Activated naive CD8-positive, alpha-beta T cell treated with anti-CD3 and anti-CD28 coated beads, Interleukin-2, amount 10 ng/mL, durations not matched to agents 7 days and 5 days (primary cell): ENCODE results near the gene TMOD2. TPM values are rescaled to one million over a fixed set of nuclear protein-coding genes. Genes with fewer than 3 reads are reported as not detected.

Experiments used
- ATAC-seq: fragments of 150-1000 bp; cut with Tn5 transposase; one replicate; pipeline ENCODE4 v1.10.0; 2021; ENCODE audit warnings: low read depth, moderate library complexity
- POLR2A ChIA-PET: fragments of 350-600 bp; sonication (Branson Sonifier 250); formaldehyde crosslinking; loops from one replicate; lab custom pipeline; 2021; ENCODE audit warnings: antibody characterized with exemption; lab: Charles Lee
- DNase-seq: peaks from one replicate; pipeline ENCODE4 v3.0.0; 2021
- H3K27ac Mint-ChIP-seq: one replicate; pipeline ENCODE4 v1.8.0; 2022; ENCODE audit warnings: mild to moderate bottlenecking, mixed read lengths
- H3K27me3 Mint-ChIP-seq: one replicate; pipeline ENCODE4 v1.8.0; 2022; ENCODE audit warnings: mild to moderate bottlenecking, moderate library complexity, mixed read lengths
- H3K36me3 Mint-ChIP-seq: one replicate; pipeline ENCODE4 v1.8.0; 2021; ENCODE audit warnings: mild to moderate bottlenecking, mixed read lengths
- H3K4me1 Mint-ChIP-seq: one replicate; pipeline ENCODE4 v1.8.0; 2021; ENCODE audit warnings: mixed read lengths
- H3K4me3 Mint-ChIP-seq: one replicate; pipeline ENCODE4 v1.8.0; 2022; ENCODE audit warnings: mild to moderate bottlenecking, moderate library complexity, mixed read lengths
- H3K9me3 Mint-ChIP-seq: one replicate; pipeline ENCODE4 v1.8.0; 2021; ENCODE audit warnings: mixed read lengths
- total RNA-seq, 2 experiments: library from RNA; stranded (reverse); gene quantifications; one replicate each; pipeline ENCODE4 v1.2.3, GENCODE V29; 2021

The TMOD2 gene
- total RNA-seq, 2 experiments from 2014 or later = 14.7 to 16.0 TPM

- no peak for DNase-seq
- Mint-ChIP-seq H3K4me1 (peaks cover 46% of the 10 kb centered on the region), H3K27me3 (no peaks in the 10 kb centered on the region), H3K27ac (no peak overlapping the region), H3K9me3 (no peaks in the 10 kb centered on the region), H3K4me3 (no peak overlapping the region), H3K36me3 (peaks cover 12% of the 10 kb centered on the region)
- POLR2A ChIA-PET = interaction anchor here (1.1 kb wide), 1 partner anchor 15 kb away, joined by 4 read pairs; no protein-coding TSS in a partner anchor
- no peak for ATAC-seq
Observed at GRCh38 chr15:51844747-51845426, 93.5 kb downstream of the TMOD2 start.

GRCh38 chr15:51846066-51846462 is 94.7 kb downstream of the TMOD2 start:
- Mint-ChIP-seq H3K9me3 (no peaks in the 10 kb centered on the region), H3K27me3 (no peaks in the 10 kb centered on the region), H3K4me3 (peak overlapping the region; percentile 23), H3K36me3 (peaks cover 19% of the 10 kb centered on the region), H3K4me1 (peaks cover 40% of the 10 kb centered on the region), H3K27ac (no peak overlapping the region)
- POLR2A ChIA-PET = no interaction called here
- DNase-seq = no peak
- no peak for ATAC-seq

GRCh38 chr15:51846463-51847230 is 95.2 kb downstream of the TMOD2 start:
- Mint-ChIP-seq H3K4me3 (peak overlapping the region; percentile 23), H3K36me3 (peaks cover 20% of the 10 kb centered on the region), H3K27me3 (no peaks in the 10 kb centered on the region), H3K4me1 (peaks cover 35% of the 10 kb centered on the region), H3K9me3 (no peaks in the 10 kb centered on the region), H3K27ac (peak overlapping the region; percentile 28)
- POLR2A ChIA-PET = interaction anchor here (1.5 kb wide), 1 partner anchor 9 kb away, joined by 3 read pairs; no protein-coding TSS in a partner anchor
- ATAC-seq = peak; percentile 67
- no peak for DNase-seq

GRCh38 chr15:51848811-51849210 is 97.4 kb downstream of the TMOD2 start:
- no peak for DNase-seq
- Mint-ChIP-seq H3K27ac (no peak overlapping the region), H3K27me3 (no peaks in the 10 kb centered on the region), H3K9me3 (no peaks in the 10 kb centered on the region), H3K36me3 (peaks cover 20% of the 10 kb centered on the region), H3K4me1 (peaks cover 28% of the 10 kb centered on the region), H3K4me3 (no peak overlapping the region)
- ATAC-seq = no peak
- POLR2A ChIA-PET = no interaction called here

GRCh38 chr15:51849860-51850259 is 98.5 kb downstream of the TMOD2 start:
- Mint-ChIP-seq H3K36me3 (peaks cover 20% of the 10 kb centered on the region), H3K27ac (no peak overlapping the region), H3K4me3 (no peak overlapping the region), H3K27me3 (no peaks in the 10 kb centered on the region), H3K9me3 (no peaks in the 10 kb centered on the region), H3K4me1 (peaks cover 27% of the 10 kb centered on the region)
- ATAC-seq = no peak
- DNase-seq = no peak
- POLR2A ChIA-PET = no interaction called here

- peaks cover 19% of the 10 kb centered on the region for H3K4me1 Mint-ChIP-seq
Observed at GRCh38 chr15:51853998-51854397, 102.6 kb downstream of the TMOD2 start.

GRCh38 chr15:51855612-51856011 is 104.2 kb downstream of the TMOD2 start:
- DNase-seq (no peak), ATAC-seq (no peak)
- peaks cover 26% of the 10 kb centered on the region for H3K36me3 Mint-ChIP-seq
- H3K27me3 Mint-ChIP-seq = no peaks in the 10 kb centered on the region
- no peaks in the 10 kb centered on the region for H3K9me3 Mint-ChIP-seq
- H3K4me3 Mint-ChIP-seq = no peak overlapping the region
- H3K4me1 Mint-ChIP-seq = peaks cover 20% of the 10 kb centered on the region
- H3K27ac Mint-ChIP-seq = no peak overlapping the region
- POLR2A ChIA-PET = no interaction called here

More at GRCh38 chr15:51853998-51854397, 102.6 kb downstream of the TMOD2 start:
- H3K27me3 Mint-ChIP-seq = no peaks in the 10 kb centered on the region
- no peaks in the 10 kb centered on the region for H3K9me3 Mint-ChIP-seq
- POLR2A ChIA-PET = no interaction called here
- H3K4me3 Mint-ChIP-seq = no peak overlapping the region
- no peak for ATAC-seq
- no peak overlapping the region for H3K27ac Mint-ChIP-seq
- DNase-seq = no peak
- peaks cover 22% of the 10 kb centered on the region for H3K36me3 Mint-ChIP-seq

GRCh38 chr15:51856714-51857380 is 105.5 kb downstream of the TMOD2 start:
- DNase-seq = no peak
- peaks cover 28% of the 10 kb centered on the region for H3K4me1 Mint-ChIP-seq
- H3K27ac Mint-ChIP-seq = no peak overlapping the region
- H3K4me3 Mint-ChIP-seq = no peak overlapping the region
- H3K27me3 Mint-ChIP-seq = no peaks in the 10 kb centered on the region
- H3K9me3 Mint-ChIP-seq = no peaks in the 10 kb centered on the region
- ATAC-seq = no peak
- H3K36me3 Mint-ChIP-seq = peaks cover 25% of the 10 kb centered on the region
- POLR2A ChIA-PET = no interaction called here

- ATAC-seq (peak; percentile 96), DNase-seq (peak; percentile 52)
- Mint-ChIP-seq H3K27me3 (no peaks in the 10 kb centered on the region), H3K4me3 (peak overlapping the region; percentile 31), H3K9me3 (no peaks in the 10 kb centered on the region), H3K27ac (peak overlapping the region; percentile 48), H3K4me1 (peaks cover 34% of the 10 kb centered on the region), H3K36me3 (peaks cover 45% of the 10 kb centered on the region)
- POLR2A ChIA-PET = interaction anchor here (1.2 kb wide), 1 partner anchor 31 kb away, joined by 3 read pairs; no protein-coding TSS in a partner anchor
Observed at GRCh38 chr15:51861557-51862359, 110.4 kb downstream of the TMOD2 start.

- POLR2A ChIA-PET = interaction anchor here (0.6 to 1.2 kb wide), 2 partner anchors 27 to 33 kb away, joined by 3 read pairs; no protein-coding TSS in a partner anchor
- Mint-ChIP-seq H3K27me3 (no peaks in the 10 kb centered on the region), H3K27ac (peak overlapping the region; percentile 38), H3K9me3 (no peaks in the 10 kb centered on the region), H3K4me3 (no peak overlapping the region), H3K4me1 (peaks cover 34% of the 10 kb centered on the region), H3K36me3 (peaks cover 48% of the 10 kb centered on the region)
- no peak for DNase-seq
- ATAC-seq = no peak
Observed at GRCh38 chr15:51863131-51863530, 111.7 kb downstream of the TMOD2 start.

GRCh38 chr15:51864408-51865056 is 113.1 kb downstream of the TMOD2 start:
- H3K4me1 Mint-ChIP-seq = peaks cover 34% of the 10 kb centered on the region
- POLR2A ChIA-PET = interaction anchor here (0.6 kb wide), 1 partner anchor 22 kb away, joined by 3 read pairs; no protein-coding TSS in a partner anchor
- no peaks in the 10 kb centered on the region for H3K27me3 Mint-ChIP-seq
- no peak for DNase-seq
- peak overlapping the region; percentile 36 for H3K27ac Mint-ChIP-seq
- H3K9me3 Mint-ChIP-seq = no peaks in the 10 kb centered on the region
- H3K4me3 Mint-ChIP-seq = no peak overlapping the region
- peaks cover 48% of the 10 kb centered on the region for H3K36me3 Mint-ChIP-seq
- ATAC-seq = no peak

GRCh38 chr15:51865317-51865716 is 113.9 kb downstream of the TMOD2 start:
- POLR2A ChIA-PET = interaction anchor here (0.6 kb wide), 1 partner anchor 23 kb away, joined by 3 read pairs; no protein-coding TSS in a partner anchor
- DNase-seq = no peak
- Mint-ChIP-seq H3K9me3 (no peaks in the 10 kb centered on the region), H3K36me3 (peaks cover 43% of the 10 kb centered on the region), H3K4me1 (peaks cover 32% of the 10 kb centered on the region), H3K27ac (no peak overlapping the region), H3K4me3 (no peak overlapping the region), H3K27me3 (no peaks in the 10 kb centered on the region)
- ATAC-seq = no peak
